HS-27A (cell line): ENCODE measurements around the gene UBE2J2.
"Not testable (repeated sequence)": the region's sequence is repeated elsewhere in the genome, so short reads cannot be mapped to it uniquely, and the experiment has no call there.

Source experiments
- DNase-seq: peaks from one replicate; pipeline ENCODE4 v3.0.0-alpha.2; 2012; ENCODE audit warnings: low read depth, missing footprints

Gene UBE2J2

GRCh38 chr1:1273512-1274298 is at the start of gene UBE2J2:
Gene UBE2J2, minus strand, starts transcription at chr1:1273854. Its CDS starts 5,862 bp downstream, at chr1:1267992.
- DNase-seq, result peak; percentile 61

DNA sequence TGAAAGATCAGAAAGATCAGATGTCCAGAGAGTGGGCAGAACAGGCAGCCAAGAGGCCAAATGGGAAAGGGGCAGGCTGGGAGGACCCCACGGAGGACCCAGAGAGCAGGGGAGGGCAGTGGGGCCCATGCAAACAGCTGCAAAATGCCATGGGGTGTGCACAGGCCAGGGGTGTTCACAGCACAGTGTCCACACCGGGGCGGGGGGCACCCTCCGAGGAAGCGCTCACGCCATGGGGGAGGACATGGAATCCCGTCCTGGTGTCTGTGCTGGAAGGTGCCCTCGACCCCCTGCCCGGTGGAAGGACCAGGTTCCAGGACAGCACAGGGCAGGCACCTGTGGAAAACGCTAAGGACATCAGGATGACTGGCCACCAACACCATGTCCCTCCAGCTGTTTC is 49.3 kb upstream of the UBE2J2 start:
- DNase-seq, result no peak

DNA sequence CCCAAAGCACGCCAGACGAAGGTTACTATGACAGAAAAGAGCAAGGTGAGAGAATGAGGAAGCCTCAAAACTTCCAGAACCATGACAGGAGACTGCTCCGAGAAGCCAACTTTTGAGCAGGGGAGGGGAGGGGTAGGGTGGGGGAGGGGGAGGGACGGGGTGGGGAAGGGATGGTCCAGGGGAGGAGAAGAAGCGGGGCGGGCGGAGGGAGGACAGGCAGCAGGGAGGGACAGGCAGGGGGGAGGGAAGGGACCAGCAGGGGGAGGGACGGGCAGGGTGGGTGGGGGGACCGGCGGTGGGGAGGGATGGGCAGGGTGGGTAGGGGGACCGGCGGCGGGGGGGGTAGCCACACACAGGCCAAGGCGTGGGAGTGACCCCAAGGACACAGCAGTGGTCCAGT is 48.8 kb upstream of the UBE2J2 start:
- DNase-seq, result no peak

DNA sequence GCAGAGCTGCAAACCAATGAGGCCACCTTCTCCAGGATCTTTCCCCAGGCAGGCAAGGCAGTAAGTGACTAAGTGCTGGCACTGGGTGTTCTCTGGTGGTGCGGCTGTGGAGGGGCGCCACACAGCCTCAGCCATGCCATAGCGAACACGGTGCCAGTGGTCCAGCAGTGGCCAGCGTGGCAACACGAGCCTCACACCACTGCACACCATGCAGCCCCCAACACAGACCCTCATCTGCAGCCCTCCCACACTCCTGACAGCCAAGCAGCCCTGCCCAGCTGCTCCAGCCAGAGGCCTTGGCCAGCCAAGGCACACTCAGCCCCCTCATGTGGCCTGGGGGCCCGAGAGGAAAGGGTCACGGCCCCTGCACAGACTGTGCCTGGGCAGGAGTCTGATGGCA is 47.8 kb upstream of the UBE2J2 start:
- DNase-seq, result no peak

DNA sequence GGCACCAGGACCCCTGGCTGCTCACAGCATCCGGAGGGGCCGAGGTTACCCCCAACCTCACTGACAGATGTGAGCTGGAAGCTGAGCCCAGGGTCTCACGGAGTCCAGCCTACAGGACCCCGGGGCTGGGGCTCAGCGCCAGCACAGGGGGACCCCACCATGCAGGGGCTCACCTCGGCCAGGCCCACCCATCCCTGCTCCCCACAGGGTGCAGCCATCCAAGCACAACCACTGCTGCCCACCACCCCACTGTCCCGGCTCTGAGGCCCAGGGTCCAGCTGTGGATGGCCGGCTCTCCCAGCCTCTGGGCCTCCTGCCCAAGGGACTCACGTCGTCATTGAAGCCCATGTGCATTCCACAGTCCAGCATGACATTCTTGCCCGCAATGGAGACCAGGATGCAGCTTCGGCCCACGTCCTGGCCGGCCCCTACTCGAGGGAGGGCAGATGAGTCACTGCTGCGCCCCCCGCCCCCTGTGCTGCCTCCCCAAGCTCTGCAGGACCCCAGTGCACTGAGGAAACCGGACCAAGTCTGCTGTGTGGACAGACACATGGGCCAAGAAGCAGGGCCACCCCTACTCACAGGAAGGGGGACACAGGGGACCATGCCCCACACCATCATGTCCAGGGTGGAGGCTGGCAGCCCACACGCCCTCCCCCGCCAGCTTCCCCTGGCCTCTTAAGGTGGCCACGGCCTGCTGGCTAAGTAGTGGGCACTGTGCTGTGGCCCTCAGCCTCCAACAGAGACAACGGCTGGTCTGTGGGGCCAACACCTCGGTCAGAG is 47.2 kb upstream of the UBE2J2 start:
- DNase-seq, result no peak

GRCh38 chr1:1319646-1319941 is 45.9 kb upstream of the UBE2J2 start:
- no peak for DNase-seq

DNA sequence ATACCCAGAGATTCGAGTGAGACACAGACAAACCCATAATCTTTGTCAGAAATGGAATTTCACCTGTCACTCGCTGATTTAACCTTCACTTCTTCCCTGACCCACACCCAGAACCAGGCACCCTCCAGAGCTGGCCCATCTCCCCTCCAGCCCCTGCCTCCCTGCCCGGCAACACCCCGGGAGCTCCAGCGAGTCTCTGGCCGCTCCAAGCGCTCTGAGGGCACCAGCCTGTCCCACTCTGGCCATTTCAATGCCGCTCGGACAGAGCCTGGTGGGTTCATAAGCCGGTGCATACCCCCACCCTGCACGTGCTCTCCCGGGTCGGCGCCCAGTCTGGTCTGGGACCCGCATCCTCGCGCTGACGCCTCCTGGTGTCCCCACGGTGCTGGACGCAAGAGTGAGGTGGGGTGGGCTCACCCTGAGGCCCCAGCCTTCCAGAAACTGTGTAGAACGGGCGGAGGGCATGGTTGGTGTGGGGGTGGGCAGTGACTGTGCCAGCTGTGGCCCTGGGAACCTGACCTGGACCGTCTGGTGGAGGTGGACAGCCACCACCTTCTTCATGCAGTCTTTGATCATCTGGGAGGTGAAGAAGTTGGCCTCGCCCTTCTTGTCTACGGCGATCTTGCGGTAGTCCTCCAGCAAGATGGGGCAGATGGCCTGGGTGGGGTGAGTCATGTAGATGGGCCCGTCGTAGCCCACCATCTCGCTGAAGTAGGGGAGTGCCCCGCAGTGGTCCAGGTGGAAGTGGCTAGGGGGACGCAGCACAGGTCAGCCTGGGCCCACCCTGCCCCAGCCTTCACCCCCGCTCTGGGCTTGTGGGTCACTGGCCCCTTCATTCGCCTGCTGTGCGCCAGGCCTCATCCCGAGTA is 45.4 kb upstream of the UBE2J2 start:
- DNase-seq, result no peak

DNA sequence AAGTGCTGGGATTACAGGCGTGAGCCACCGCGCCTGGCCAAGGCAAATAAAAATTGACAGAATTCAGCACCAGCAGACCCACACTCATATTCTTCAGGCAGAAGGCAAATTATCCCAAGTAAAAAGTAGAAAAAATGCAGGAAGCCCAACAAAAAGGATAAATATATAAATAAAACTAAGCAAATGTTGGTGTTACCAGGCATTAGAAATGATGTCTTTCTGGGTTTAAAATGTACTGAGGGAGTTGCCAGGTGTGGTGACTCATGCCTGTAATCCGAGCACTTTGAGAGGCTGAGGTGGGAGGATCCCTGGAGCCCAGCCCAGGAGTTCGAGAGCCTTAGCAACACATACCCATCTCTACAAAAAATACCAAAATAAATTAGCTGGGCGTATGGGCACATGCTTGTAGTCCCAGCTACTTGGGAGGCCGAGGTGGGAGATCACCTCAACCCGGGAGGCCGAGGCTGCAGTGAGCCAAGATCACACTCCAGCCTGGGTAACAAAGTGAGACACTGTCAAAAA is 44.5 kb upstream of the UBE2J2 start:
- peak; percentile 67 for DNase-seq

DNA sequence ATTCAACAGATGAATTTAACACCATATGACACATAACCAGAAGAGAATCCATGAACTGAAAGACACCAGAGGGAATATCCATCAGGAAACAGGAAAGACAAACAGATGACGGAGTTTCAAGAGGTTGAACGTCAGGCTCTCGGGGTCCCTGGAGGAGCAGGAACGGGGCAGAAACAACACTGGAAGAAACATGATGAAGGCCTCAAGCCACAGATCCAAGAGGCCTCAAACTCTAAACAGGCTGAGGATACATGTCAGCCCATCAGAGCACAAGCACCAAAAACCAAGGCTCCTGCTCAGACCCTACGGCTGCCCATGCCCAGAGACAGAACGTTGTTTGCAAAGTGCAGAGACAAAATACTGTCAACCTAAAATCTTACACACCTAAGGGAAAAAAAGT is 43.8 kb upstream of the UBE2J2 start:
- no peak for DNase-seq

GRCh38 chr1:1316199-1316598 is 42.5 kb upstream of the UBE2J2 start:
- not testable (repeated sequence) for DNase-seq

DNA sequence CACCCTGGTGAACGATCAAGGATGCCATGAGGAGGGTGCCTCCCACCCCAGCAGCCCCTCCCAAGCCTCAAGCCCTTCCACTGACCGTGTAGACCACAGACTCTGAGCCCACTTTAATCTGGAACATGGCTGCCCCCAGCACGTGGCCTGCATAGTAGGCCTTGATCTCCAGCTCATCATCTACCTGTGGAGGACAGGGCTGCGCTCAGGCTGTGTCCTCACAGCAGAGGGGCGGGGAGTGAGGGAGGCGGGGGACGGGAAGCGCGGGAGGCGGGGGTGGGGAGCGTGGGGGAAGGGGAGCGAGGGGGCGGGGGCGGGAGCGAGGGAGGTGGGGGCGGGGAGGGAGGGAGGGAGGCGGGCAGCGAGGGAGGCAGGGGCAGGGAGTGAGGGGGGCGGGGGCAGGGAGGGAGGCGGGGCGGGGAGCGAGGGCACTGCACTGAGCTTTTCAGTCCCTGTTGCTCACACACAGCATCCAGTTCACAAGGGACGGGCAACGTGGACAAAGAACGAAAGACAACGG is 41.8 kb upstream of the UBE2J2 start:
- DNase-seq, result no peak

- DNase-seq, result no peak
These were observed 41.2 kb upstream of the UBE2J2 start for GRCh38 chr1:1314678-1315335.

DNA sequence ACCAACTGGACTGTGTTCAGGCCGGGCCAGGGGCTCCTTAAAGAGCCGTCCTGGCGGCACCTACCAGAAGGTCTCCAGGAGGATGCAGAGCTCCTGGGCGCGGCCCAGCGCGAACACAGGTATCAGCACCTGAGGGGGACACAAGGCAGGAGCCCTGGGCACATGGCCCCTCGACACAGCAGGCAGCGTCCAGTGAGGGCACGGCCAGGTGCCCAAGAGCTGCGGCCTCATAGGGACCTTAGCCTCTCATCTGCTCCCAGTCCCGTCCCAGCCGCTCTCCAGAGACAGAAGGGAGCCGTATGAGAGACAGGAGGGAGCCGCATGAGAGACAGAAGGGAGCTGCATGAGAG is 40.6 kb upstream of the UBE2J2 start:
- DNase-seq, result no peak

GRCh38 chr1:1313500-1314236 is 40.0 kb upstream of the UBE2J2 start:
- no peak for DNase-seq

DNA sequence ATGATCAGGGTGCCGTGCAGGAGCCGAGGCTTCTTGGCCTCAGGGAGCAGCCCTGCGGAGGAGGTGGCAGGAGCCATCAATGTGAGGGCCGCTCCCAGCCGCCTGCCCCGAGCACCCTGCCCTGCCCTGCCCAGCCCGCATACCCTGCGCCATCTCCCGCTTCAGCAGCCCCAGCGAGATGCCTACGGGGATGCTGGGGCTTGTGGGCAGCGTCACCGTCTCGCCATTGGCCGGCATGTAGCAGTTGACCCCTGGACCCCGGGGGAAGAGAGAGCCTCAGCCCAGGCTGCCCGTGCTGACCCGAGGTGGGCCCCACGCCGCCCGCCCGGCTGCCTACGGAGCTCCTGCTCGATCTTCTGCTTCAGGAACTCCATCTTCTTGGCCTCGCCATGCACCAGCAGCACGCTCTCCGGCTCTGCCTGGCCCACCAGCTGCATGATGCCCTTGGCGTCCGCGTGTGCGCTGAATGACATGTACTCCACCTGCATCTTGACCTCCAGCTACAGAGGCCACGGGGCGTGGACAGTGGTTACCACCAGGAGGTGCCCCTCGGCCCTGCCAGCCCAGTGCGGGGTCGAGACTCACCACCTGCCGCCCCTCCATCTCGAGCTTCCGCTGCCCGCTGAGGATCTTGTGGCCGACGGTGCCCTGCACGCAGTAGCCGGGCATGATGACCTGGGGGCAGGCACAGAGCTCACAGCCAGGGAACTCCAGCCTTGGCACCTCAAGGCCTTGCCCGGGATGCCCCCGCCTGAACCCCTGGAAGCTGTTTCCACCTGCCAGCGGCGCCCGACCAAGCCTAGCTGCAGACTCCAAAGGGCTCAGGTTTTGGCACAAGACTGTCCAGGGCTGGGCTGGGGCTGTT is 39.0 kb upstream of the UBE2J2 start:
- no peak for DNase-seq

DNA sequence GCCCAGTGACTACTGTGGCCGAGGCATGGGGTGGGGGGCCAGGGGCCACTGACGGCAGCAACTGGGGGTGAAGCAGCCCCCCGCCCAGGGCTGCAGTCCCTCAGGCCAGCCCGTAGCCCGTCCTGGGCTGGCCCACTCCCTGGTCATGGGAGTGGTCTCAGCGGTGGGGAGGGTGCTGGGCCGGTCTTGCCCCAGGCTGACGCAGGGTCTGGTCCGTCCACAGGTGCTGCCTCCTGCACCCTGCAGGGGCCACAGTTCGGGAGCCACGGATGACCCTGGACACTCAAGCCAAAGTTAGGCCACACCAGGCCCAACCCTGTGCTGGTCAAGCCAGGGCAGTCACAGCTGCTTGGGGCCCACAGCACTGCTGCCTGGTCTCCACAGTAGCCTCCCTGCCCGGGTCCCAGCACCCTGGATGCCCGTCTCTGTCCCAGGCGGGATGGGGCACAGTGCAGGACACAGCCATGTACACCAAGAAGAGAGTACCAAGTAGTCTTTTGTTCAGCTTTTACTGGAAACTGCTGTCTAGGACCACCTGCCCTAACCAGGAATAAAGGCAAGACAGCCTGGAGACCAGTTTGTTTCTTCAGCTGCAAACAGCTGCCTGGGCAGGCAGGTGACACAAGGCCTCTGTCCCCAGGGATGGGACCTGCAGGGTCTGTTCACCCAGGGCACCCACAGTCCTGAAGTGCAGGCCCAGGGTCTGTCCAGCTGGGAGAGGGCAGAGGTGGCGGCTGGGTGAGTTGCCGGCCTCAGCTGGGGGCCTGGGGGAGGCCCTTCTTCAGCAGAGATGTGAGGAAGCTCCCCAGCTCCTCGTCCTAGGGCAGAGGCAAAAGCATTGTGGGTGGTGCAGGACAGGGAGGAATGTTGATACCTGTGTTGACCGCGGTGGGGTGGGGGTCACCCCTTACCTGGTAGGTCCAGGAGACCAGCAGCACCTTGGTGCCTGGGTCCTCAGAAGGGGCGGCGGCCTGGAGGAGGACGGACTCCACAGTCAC is 37.8 kb upstream of the UBE2J2 start:
- no peak for DNase-seq

DNA sequence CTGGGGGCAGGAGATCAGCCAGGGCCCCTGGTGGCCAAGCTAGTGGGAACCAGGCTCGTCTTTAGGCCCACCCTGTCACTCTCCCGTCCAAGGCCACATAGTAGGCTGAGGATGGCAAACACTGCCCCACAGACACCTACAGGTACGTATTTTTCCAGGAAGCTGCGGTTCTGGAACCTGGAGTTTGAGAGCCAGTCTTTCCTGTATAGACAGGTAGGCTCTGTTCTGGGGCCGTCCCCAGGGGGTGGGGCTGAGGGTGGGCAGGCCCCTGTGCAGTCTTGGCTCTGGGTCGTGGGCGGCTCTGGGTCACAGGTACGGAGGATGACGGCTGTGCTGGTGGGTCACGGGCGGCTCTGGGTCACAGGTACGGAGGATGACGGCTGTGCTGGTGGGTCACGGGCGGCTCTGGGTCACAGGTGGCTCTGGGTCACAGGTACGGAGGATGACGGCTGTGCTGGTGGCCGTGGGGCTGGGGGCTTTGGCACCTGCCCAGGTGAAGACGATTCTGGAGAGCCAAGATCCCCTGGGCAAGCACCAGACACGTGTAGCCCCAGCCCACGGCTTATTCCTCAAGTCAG is 36.9 kb upstream of the UBE2J2 start:
- no peak for DNase-seq

GRCh38 chr1:1310109-1310385 is 36.4 kb upstream of the UBE2J2 start:
- no peak for DNase-seq
